Measurements from ENCODE around the gene ACVR2B.

ACVR2B gene

GRCh38 chr3:38480930-38481329, 27.2 kb downstream of the ACVR2B start:
- in situ Hi-C loops (cut with MboI; ENCODE audit: low sequenced_read_pairs): no loop called here

DNA sequence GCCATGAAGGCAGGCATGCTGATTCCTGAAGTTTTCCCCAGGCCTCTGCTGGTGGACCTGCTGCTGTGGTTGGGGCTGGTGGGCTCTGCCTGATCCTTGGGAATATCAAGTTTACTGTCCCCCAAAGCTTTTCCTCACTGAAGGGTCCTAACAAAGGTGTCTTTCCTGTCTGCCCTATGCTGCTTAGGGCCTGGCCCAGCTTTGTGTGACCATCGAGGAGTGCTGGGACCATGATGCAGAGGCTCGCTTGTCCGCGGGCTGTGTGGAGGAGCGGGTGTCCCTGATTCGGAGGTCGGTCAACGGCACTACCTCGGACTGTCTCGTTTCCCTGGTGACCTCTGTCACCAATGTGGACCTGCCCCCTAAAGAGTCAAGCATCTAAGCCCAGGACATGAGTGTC, 29.3 kb downstream of the ACVR2B start:
- in situ Hi-C loops (cut with MboI; ENCODE audit: low sequenced_read_pairs): no loop called here

- in situ Hi-C loops (cut with MboI; ENCODE audit: low sequenced_read_pairs): no loop called here
Measured at GRCh38 chr3:38487323-38487722, 33.6 kb downstream of the ACVR2B start.

DNA sequence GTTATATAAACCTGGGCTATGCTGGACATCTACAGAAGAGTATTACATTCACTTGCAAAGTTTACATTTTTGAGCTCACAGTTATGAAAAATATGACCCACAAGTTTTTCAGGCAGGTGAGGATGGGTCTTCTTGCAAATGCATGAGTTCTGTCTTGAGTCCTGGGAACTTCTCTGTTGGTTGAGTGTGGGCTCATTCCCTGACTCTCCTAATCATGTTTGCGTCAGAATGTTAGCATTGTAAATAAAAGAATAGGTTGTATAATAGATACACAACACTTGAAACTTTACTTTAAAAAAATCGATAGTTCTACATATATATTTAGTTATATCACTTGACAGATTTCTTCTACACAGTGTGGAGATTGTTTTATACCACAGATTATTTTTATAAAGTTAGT, 35.3 kb downstream of the ACVR2B start:
- in situ Hi-C loops (cut with MboI; ENCODE audit: low sequenced_read_pairs): no loop called here

- in situ Hi-C loops (cut with MboI; ENCODE audit: low sequenced_read_pairs): no loop called here
Measured at GRCh38 chr3:38489766-38490165, 36.1 kb downstream of the ACVR2B start.

- in situ Hi-C loops (cut with MboI; ENCODE audit: low sequenced_read_pairs): no loop called here
Measured at GRCh38 chr3:38490281-38491030, 36.8 kb downstream of the ACVR2B start.

- in situ Hi-C loops (cut with MboI; ENCODE audit: low sequenced_read_pairs): no loop called here
Measured at GRCh38 chr3:38491215-38491614, 37.5 kb downstream of the ACVR2B start.

DNA sequence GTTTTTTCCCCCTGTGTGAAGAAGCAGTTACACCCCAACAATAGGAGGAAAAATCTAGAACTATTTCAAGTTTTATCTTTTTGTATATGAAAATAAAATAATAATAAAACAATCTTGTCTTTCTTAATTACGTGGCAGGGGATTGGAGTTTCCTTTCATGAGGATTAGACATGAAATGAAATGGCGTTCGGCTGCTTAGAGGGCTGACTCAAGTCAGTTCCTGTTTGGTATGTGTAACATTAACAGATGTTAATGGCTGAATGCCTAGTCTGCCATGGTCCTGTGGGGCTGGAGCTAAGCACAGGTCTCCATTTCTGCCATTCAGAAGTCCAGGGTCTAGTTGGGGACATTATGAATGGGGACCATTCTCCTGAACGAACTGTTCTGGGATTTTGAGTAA, 39.3 kb downstream of the ACVR2B start:
- in situ Hi-C loops (cut with MboI; ENCODE audit: low sequenced_read_pairs): no loop called here

- in situ Hi-C loops (cut with MboI; ENCODE audit: low sequenced_read_pairs): no loop called here
Measured at GRCh38 chr3:38496131-38496910, 42.6 kb downstream of the ACVR2B start, which contains the start of gene EXOG. EXOG (plus strand) TSS chr3:38496340; CDS start chr3:38496368, 28 bp downstream.

- in situ Hi-C loops (cut with MboI; ENCODE audit: low sequenced_read_pairs): no loop called here
Measured at GRCh38 chr3:38497031-38497430, 43.3 kb downstream of the ACVR2B start.

DNA sequence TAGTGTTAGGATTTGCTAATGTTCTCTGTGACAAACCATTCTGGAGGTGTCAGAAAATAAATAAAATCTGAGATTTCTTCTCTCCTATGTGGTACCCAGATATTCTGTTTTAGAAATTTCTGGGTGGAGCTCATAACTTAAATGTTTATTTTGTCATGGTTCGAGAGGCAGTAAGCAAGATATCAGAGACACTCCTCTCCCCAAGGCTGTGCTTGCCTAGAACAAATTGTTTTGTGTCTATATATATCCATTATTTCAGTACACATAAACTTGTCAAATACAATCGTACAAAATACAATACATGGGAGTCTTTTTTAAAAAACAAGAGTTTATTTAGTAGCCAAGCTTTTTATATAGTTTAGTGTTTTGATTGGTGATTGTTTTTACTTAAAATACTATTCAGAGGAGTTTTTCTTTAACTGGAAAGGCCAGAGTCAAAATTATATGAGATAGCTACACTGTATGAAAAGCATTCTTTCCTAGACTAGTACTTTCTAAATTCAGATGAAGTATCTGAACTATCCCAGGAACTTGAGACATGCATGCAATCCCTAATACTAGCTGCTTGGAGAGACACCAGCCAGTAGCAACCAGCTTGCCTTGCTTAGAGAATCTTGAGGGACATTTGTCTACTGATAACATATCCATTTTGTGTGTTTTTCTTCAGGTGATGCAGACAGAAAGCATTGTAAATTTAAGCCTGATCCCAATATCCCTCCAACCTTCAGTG, 47.2 kb downstream of the ACVR2B start:
- in situ Hi-C loops (cut with MboI; ENCODE audit: low sequenced_read_pairs): no loop called here

- in situ Hi-C loops (cut with MboI; ENCODE audit: low sequenced_read_pairs): no loop called here
Measured at GRCh38 chr3:38507120-38507519, 53.4 kb downstream of the ACVR2B start.

DNA sequence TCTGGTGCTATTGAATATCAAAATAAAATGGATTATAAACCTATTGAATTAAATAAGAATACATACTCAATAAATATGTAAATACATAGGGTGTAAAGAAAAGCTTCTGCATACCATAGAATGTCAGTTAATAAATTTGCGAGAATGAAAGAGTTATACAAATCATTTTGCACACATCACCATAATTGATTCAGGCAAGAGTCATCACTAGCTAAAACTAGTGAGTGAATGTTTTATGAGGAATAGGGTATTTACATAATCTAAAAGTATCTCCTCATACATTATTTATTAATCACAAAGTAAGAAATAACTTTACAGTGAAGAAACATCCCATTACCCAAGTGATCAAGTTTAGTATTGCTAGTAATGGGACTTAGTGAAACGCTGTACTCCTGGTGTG, 56.0 kb downstream of the ACVR2B start:
- in situ Hi-C loops (cut with MboI; ENCODE audit: low sequenced_read_pairs): no loop called here

DNA sequence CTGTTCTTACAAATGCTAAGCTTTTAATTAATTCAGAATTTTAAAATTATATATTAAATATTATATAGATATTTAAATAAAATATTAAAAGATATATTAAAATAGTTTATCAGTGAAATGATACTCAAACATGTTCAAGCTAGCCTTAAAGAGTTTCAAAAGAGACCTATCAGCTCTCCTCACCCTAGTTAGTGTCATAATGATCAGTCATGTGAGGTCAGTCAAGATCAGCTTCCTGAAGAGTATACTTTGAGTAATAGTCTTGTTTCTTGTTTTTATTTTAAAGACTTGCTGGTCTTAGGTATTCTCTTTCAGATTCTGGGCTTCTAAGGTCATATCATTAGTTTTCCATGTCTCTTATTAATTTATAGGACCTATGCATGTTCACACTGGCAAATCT, 56.9 kb downstream of the ACVR2B start:
- in situ Hi-C loops (cut with MboI; ENCODE audit: low sequenced_read_pairs): no loop called here

DNA sequence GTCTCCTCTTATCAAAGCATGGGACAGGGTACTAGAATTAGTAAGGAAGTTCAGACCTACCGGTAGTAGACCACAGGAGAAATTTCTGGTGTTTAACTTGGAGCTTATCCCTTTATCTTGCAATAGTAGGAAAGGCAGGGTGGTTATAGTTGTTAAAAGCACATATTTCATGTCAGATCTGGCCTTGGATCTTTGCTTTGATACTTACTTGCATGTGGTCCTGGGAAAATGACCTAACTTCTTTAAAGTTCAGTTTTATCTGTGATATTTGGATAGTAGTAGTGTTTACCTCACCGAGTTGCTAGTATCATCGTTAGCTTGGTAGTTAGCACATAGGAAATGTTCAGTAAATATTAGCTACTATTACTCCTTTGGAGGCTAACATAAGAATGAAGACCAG, 57.9 kb downstream of the ACVR2B start:
- in situ Hi-C loops (cut with MboI; ENCODE audit: low sequenced_read_pairs): no loop called here

DNA sequence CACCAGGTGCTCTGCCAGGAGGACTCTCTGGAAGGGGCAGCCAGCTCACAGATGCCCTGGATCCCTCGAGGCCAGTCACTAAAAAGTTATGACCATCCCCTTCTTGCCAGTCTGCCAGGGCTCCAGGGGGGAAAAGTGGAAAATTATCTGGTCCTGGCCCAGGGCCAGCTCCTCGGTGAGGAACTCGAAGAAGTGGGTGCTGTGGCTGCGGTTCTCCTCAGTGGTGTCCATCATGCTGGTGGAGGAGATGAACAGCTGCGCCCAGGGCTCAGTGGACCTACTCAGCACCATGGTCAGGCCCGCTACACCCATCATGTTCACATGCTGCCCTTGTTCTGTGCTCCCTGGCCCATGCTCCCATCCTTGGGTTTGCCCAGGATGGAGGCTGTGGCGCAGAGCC, 61.7 kb downstream of the ACVR2B start:
- in situ Hi-C loops (cut with MboI; ENCODE audit: low sequenced_read_pairs): no loop called here

- in situ Hi-C loops (cut with MboI; ENCODE audit: low sequenced_read_pairs): no loop called here
Measured at GRCh38 chr3:38516669-38517068, 63.0 kb downstream of the ACVR2B start.

GRCh38 chr3:38519000-38519399, 65.3 kb downstream of the ACVR2B start:
- in situ Hi-C loops (cut with MboI; ENCODE audit: low sequenced_read_pairs): no loop called here

GRCh38 chr3:38519651-38520050, 66.0 kb downstream of the ACVR2B start:
- in situ Hi-C loops (cut with MboI; ENCODE audit: low sequenced_read_pairs): no loop called here

DNA sequence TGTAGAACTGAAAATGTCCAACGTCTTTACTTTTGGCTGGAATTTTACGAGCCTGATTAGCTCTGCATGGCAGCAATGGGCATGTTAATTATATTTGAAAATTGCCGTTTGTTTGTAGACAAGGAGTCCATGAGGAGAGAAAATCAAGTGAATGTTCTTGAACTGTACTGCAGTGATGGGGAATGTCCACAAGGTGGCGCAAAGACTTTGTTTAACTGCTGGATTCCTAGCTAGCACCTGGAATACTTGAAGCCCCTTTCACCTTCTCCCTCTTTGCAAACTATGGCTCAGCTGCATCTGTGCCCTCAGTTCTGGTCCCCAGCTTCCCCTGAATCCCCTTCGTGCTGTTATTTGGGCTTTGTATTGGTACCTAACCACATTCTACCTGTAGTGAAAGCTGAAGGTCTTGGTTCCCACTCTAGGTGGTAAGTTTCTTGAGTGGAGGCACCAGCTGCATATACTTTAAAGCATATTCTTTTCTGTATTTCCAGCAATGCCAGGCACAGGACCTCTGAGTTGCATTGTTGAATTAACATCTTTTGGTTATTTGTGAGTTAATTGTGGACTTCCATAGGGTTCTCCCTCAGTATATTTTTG, 67.8 kb downstream of the ACVR2B start:
- in situ Hi-C loops (cut with MboI; ENCODE audit: low sequenced_read_pairs): no loop called here

- in situ Hi-C loops (cut with MboI; ENCODE audit: low sequenced_read_pairs): no loop called here
Measured at GRCh38 chr3:38522002-38522401, 68.3 kb downstream of the ACVR2B start.
